DMS79 treated with DMSO at 0.1 percent for 48 hours (cell line): ENCODE data around the gene RPH3AL.
A peak's percentile ranks its signal among the peaks of the same experiment; 100 is the strongest.
"Not testable (repeated sequence)": the region's sequence is repeated elsewhere in the genome, so short reads cannot be mapped to it uniquely, and the experiment has no call there.

Source experiments
- DNase-seq: peaks from one replicate; lab custom pipeline; 2025; lab: John Stamatoyannopoulos, UW

RPH3AL gene

GRCh38 chr17:178292-179065, 174.1 kb downstream of the RPH3AL start:
- no peak for DNase-seq

GRCh38 chr17:177762-178161, 174.8 kb downstream of the RPH3AL start:
- no peak for DNase-seq

DNA sequence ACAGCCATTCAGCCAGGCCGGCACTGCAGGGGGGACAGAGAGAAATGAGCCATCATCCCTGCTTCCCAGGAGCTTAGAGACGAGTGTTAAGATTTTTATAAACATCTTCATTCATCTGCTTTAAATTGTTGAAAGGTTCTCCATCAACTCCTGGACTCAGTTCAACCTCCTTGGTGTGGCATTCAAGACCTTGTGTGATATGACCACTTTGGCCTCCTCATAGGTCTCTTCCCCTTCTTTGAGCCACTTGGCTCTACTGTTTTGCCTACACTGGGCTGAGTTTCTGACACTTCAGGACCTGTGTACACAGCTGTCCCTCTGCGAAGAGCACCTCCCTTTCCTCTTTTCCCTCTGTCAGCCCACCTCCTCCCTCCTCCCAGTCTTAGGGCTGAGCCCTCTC, 175.5 kb downstream of the RPH3AL start:
- no peak for DNase-seq

DNA sequence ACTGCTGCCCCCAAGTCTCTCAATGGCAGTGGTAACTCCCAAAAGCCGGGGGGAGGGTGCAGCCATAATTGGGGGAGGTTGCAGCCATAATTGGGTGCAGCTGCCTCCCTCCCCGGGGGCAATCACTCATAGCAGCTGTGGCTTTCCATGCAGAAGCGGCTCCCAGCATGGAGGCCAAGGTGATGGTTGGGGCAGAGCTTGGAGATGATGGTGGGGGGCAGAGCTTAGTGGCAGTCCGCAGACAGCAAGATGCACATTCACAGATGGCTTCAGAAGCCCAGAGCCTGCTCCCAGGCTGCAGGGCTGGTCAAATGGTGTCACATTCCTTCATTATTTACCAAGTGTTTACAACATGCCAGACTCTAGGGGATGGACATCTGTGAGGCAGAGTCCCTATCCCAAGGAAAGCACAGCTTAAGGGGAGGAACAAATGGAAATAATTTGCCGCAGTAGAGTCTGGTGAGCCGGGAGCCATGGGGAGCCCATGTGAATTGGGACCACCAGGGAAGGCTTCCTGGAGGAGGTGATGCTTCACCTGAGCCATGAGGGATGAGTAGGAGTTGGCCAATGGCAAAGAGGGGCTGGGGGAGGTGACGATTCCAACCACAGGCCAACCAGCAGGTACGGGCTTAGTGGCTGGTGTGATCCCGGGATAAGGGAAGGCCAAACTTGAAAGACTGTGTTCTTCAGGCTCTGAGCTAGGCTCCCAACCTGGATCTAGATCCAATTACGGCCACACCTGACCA, 179.3 kb downstream of the RPH3AL start:
- no peak for DNase-seq

DNA sequence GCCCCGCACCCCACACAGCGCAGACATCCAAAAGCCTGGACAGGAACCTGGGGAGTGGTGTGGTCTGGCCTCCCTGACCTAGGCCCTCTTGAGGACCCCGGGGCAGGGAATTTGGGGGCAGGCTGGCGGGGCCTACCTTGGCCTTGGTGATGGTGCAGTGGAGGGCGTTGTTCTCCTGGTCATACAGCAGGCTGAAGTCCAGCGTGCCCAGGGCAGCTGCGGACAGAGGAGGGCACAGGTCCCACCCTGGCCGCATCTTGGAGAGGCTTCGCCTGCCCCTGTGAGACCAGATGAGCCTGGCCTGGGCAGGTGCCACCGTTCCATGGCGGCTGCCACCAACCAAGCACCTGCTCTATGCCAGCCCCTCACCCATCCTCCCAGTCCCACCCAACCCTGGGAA, 180.2 kb downstream of the RPH3AL start:
- no peak for DNase-seq

DNA sequence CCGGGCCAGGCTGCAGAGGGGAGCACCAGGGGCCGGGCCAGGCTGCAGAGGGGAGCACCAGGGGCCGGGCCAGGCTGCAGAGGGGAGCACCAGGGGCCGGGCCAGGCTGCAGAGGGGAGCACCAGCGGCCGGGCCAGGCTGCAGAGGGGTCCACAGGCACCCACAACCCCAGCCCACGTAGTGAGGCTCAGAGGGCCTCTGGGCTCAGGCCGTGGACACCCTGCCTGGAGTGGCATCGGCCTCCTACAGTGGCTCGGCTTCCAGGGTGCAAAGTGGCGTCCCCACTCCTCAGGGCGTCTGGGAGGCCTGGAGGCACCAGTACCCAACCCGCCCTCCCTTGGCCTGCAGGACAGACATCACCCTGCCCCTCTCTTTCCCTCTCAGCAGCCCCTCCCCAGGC, 180.7 kb downstream of the RPH3AL start:
- no peak for DNase-seq

DNA sequence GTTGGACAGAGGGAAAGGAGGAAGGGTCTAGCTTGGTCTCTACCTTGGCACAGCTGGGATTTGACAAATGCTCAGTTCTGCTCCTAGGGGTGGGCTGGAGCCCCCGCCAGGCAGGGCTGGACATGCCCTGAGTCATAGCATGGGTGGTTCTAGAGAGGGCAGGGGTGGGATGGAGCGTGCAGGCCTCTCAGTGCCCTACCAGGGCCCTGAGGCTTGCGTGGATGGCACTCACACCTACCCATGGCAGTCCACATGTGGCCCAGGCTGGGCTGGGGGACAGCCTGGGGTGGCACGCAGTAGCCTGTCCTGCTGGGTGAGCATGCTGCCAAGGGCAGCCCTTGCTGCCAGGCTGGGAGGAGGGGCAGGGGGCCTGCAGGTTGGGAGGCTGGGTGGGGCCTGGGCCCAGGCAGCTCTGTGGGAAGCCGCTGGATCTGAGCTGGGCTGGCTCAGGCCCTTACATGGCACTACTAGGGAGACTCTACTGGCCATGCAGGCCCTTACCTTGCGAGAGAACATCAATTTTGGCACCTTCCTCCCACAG, 182.4 kb downstream of the RPH3AL start:
- DNase-seq, result no peak

GRCh38 chr17:168614-169013, 184.0 kb downstream of the RPH3AL start:
- DNase-seq, result not testable (repeated sequence)

DNA sequence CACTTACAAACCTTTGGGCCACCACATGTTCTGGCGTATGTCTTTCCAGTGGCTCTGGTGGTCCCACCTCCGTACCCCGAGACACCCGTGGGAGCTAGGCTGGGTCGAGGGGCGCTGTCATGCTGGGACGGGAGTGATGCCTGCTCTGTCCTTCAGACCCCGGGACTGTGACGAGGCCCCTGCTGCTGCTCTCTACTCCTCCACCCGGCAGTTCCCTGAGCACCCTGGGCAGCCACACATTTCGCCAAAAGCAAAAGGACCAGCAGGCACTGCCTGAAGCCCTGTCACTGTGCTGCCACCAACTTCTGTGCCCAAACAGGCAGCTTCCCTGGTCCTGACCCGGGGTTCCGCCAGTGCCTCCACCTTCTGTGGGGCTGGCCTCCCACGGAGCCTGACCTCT, 186.7 kb downstream of the RPH3AL start:
- no peak for DNase-seq

DNA sequence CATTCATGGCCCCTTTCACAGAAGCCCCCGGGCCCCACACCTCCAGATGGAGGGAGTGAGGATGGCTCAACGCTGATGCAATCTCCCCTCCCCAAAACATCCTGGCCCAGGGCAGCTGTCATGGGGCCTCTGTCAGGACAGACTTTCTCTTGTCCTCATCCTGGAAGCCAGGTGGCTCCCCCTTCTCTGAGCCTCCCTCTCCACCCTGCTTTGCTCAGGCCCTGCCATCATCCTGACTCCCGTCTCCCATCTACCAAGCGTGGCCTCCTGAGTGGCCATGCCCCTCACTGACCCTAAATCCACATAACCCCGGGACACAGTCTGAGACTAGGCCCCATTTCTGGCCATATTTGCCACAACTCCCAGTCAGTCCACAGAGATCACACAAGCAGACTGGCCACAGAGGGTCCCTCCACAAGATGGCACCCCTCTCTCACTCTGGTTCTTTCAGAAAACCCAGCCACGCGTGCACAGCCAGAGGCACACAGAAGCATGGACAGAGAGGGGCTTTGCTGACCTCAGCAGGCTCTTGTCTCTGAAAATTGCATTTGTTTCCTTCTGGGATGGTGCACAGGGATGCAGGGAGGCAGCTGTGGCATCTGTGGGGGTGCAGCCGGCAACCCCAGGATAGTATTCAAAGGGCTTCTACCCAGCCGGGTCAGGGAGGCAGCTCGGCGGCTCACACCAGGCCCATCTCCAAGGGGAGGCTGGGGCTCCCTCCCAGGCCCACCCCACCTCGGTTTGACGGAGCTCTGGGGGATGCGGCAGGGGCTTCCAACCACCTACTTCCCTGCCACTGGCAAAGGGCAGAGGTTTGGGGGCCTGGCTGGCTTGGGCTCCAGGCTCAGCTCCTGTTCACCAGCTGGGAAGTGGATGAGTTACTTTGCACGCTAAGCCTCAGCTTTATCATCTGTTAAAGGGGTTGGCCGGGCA, 188.0 kb downstream of the RPH3AL start:
- peak; percentile 8 for DNase-seq

DNA sequence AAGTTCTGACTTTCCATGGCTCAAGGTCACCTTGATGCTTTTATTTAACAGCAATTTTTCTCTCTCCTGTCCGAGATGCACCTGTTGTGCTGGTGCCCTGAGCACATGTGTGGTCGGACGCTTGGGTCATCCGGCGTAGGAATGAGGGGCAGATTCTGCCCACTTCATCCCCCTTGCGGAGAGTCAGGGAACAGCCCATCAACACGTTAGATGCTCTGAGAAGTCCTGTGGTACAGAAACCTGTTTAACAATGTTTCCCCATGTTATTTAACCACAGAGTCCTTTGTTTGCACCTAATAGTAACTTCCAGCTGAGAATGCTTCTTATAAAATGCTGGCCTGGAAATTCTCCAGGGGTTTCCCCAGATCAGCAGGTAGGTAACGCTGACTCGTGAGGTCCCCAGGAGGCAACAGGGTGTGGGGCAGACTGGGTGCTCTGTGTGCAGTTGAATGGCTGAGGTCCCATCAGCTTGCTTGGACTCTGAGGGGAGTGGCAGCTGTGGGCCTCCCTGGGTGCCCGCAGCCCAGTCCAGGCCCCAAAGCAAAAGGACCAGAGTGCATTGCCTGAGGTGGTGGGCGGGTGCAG, 189.0 kb downstream of the RPH3AL start:
- no peak for DNase-seq

DNA sequence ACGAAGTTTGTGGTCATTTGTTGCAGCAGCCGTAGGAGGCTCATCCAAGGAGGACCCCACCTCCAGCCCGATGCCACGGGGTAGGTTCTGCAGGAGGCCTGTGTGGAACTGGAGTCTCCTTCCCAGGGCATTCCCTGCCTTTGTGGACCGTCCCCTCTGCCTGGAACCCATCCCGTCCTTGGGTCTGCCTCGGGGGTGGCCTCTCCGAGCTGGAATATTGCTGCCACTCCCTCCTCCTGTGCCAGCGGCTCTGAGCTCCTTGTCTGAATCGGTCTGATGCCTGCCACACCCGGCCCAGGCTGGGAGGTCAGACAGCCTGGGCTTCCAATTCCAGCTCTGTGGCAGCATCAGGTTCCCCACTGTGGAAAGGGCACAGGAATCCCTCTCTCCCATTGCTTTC, 189.9 kb downstream of the RPH3AL start:
- DNase-seq, result no peak
